Kidney epithelial cell (primary cell): Measurements from ENCODE around the gene PPFIA4. TPM values are rescaled to one million over a fixed set of nuclear protein-coding genes. Genes with fewer than 3 reads are reported as not detected.
"Not testable (repeated sequence)": the region's sequence is repeated elsewhere in the genome, so short reads cannot be mapped to it uniquely, and the experiment has no call there.

Source experiments
- DNase-seq: peaks from one replicate; pipeline ENCODE4 v3.0.0-alpha.2; 2010; ENCODE audit warnings: low read depth
- H3K27me3 ChIP-seq: 2 replicates; pipeline ENCODE4 v1.6.0; 2011; ENCODE audit warnings: low read length; ENCODE audit not compliant: control insufficient read depth, insufficient read depth
- H3K36me3 ChIP-seq: 2 replicates; pipeline ENCODE4 v1.5.1; 2011; ENCODE audit warnings: low read length; ENCODE audit not compliant: control insufficient read depth, insufficient read depth
- H3K4me3 ChIP-seq: 2 replicates; pipeline ENCODE4 v1.5.1; 2011; ENCODE audit warnings: low read depth, mild to moderate bottlenecking, control low read depth, low read length
- total RNA-seq: library from RNA; depleted of rRNA; stranded (reverse); fragments of >200 nt; gene quantifications from 2 replicates; pipeline ENCODE4 v1.2.3, GENCODE V29; 2015
- TF ChIP-seq, protein P1 (sequence below): IDR thresholded peaks from 2 replicates; pipeline ENCODE4 v1.5.1; 2011; ENCODE audit warnings: mild to moderate bottlenecking, moderate library complexity, low read length, control low read depth, inconsistent platforms; ENCODE audit not compliant: insufficient read depth, poor library complexity, severe bottlenecking

The PPFIA4 gene
- total RNA-seq, 1 donor from 2014 or later, result 0.13 TPM

DNA sequence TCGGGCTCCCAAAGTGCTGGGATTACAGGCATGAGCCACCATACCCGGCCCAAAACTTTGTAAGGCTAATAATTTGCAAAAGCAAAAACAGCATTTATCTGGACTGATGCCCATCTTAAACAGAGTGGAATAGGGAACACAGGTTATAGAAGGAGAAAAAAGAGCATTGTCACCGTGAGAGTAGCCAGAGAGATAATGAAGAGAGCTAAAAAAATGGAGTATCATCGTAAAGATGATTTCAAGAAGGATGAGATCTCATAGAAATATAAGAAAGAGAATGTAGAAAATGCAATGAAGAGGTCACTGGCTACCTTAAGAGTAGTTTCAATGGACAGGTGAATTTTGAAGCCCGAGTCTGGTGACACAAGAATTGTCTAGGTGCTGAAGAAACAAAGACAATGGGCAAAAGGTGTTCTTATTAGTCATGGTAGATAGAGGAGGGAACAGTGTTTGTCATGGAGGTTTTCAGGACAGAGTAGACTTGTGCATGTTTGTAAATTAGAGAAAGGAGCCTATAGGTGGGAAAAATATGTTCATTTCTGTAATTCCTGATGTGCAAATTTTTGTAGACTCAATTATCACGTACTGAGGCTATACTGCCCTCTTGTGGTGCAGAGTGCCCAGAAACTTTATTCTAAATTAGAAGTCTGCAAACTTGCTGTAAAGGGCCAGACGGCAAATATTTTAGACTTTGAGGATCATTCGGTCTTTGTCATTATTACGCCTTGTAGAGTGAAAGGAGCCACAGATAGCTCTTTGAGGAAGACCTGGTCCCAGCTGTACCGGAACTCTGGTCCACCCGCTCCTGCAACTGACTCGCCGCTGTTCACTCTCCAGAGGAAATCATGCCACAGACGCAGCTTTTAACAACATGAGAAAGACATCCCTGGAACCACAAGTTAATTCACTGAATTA is 27.2 kb upstream of the PPFIA4 start:
- no peaks in the 10 kb centered on the region for H3K36me3 ChIP-seq
- H3K27me3 ChIP-seq, result no peaks in the 10 kb centered on the region
- no peak for DNase-seq
- H3K4me3 ChIP-seq, result no peak overlapping the region
- TF ChIP-seq, protein P1, sequence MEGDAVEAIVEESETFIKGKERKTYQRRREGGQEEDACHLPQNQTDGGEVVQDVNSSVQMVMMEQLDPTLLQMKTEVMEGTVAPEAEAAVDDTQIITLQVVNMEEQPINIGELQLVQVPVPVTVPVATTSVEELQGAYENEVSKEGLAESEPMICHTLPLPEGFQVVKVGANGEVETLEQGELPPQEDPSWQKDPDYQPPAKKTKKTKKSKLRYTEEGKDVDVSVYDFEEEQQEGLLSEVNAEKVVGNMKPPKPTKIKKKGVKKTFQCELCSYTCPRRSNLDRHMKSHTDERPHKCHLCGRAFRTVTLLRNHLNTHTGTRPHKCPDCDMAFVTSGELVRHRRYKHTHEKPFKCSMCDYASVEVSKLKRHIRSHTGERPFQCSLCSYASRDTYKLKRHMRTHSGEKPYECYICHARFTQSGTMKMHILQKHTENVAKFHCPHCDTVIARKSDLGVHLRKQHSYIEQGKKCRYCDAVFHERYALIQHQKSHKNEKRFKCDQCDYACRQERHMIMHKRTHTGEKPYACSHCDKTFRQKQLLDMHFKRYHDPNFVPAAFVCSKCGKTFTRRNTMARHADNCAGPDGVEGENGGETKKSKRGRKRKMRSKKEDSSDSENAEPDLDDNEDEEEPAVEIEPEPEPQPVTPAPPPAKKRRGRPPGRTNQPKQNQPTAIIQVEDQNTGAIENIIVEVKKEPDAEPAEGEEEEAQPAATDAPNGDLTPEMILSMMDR, result peak; percentile 76

- Histone ChIP-seq H3K4me3 (no peak overlapping the region), H3K27me3 (no peaks in the 10 kb centered on the region), H3K36me3 (no peaks in the 10 kb centered on the region)
- TF ChIP-seq, protein P1, result no peak
- no peak for DNase-seq
These were observed 25.9 kb upstream of the PPFIA4 start for GRCh38 chr1:203000217-203000944.

- Histone ChIP-seq H3K36me3 (no peaks in the 10 kb centered on the region), H3K27me3 (no peaks in the 10 kb centered on the region), H3K4me3 (no peak overlapping the region)
- TF ChIP-seq, protein P1, result no peak
- DNase-seq, result no peak
These were observed 24.3 kb upstream of the PPFIA4 start for GRCh38 chr1:203001986-203002385.

DNA sequence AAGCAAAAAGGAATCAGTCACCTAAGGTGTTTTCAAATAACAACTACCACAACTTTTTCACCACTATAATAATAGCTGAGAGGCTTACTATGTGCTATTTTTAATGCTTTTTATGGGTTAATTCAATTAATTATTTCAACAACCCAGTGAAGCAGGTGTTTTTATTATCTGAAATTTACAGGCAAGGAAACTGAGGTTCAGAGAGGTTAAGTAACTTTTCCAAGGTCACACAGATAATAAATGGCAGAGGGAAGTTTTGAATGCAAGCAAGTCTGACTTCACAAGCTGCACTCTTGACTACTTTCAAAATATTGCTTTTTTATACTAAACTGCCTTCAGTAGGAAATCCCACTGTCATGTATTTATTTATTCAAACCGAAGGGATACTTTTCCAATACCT is 23.3 kb upstream of the PPFIA4 start:
- no peak for DNase-seq
- TF ChIP-seq, protein P1, result no peak

GRCh38 chr1:203005395-203006142 is 20.7 kb upstream of the PPFIA4 start:
- H3K4me3 ChIP-seq, DNase-seq, H3K27me3 ChIP-seq, H3K36me3 ChIP-seq: not testable (repeated sequence)

More for the DNA sequence above, 23.3 kb upstream of the PPFIA4 start:
- Histone ChIP-seq H3K36me3 (no peaks in the 10 kb centered on the region), H3K4me3 (no peak overlapping the region), H3K27me3 (no peaks in the 10 kb centered on the region)
